Stimulated activated CD4-positive, alpha-beta T cell treated with anti-CD3 and anti-CD28 coated beads, TNF-alpha, amount 100 ng/mL, for 48 hours (primary cell): ENCODE results near the gene ACKR4.

ENCODE experiments used
- DNase-seq, 3 donors: peaks; one replicate each; pipeline ENCODE4 v3.0.0-alpha.2; 2020; ENCODE audit warnings: low read depth in 3 of 3

The ACKR4 gene

DNA sequence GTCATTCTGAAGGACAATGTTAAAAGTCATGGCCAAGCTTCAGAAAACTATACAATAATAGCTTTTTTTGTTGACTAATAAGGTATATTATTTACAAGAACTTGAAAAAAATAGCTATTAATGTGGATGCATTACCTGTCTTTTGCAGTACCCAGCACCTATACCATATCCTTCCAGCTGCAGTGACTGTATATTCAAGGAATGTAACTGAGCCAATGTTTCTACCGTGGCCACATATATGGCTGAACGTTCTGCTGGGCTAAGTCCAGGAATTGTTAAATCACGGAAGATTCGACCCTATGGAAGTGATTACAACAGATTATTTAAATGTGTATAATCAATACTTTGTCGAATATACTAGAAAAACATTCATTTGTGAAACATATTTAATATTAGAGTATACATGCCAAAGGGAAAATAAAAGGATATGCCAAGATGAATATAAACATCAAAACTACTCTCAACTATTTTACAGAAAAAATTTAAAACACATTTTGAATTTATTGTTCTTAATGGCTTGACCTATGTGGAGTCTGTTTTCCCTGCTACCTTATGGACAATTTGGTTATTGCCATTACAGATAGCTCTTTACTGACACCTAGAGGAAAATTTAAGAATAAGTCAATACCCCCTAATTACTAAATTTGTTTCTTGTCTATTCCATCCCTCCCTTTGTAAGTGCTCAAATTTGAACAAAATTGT, 44.9 kb downstream of the ACKR4 start:
- DNase-seq = no peak

- no peak for DNase-seq
These were observed 45.4 kb downstream of the ACKR4 start for GRCh38 chr3:132642539-132642847.

GRCh38 chr3:132643366-132643765, 46.3 kb downstream of the ACKR4 start:
- no peak for DNase-seq

DNA sequence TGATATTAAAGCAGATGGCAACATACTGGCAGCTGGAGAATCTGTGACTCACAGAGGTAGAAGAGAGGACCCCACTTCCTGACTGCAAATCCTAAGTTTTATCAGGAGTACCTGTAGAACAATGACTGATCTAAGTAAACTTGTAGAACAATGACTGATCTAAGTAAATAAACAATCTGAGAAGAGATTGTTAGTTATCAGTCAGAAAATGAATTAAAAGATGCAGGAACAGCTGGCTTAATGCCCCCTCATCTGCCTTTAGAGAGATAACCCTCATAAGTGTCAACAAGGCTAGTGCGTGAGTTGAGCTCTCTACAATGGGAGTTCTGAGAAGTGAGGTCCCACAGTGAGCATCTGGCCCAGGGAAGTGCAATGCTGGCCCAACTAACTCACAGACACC, 48.0 kb downstream of the ACKR4 start:
- no peak for DNase-seq

DNA sequence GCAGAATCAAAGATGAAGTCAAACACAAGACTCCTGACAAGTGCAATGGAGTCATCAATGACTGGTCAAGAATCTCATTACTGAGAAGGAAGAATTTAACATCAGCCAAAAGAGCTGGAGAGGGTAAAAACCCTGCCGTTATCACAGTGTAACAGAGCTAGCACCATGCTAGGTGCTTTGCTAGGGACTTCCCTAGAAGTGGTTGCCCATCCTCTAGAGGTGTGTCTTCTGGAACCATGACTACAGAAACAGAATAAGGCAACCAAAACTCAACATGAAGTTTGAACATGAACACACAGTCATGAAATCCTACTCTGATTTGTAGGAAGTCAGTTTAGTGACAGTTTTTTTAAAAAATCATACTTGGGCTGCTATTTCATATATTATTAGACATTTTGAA, 53.1 kb downstream of the ACKR4 start:
- no peak for DNase-seq
